Transverse colon (tissue), 4 donors: ENCODE measurements around the gene KIAA1614. TPM values are rescaled to one million over a fixed set of nuclear protein-coding genes. Genes with fewer than 3 reads are reported as not detected.

Experiments
- DNase-seq: peaks from one replicate; pipeline ENCODE4 v3.0.0-alpha.2; 2019
- H3K27ac ChIP-seq, 4 donors: fragments of 200-600 bp; sonication (generic); 2 replicates each; pipeline ENCODE4 v1.5.1; 2016 to 2018; ENCODE audit warnings: inconsistent platforms in 4 of 4
- H3K27me3 ChIP-seq: fragments of 200-600 bp; sonication (generic); 2 replicates; pipeline ENCODE4 v1.5.1; 2017; ENCODE audit warnings: inconsistent platforms
- H3K36me3 ChIP-seq, 4 donors: fragments of 200-600 bp; sonication (generic); 2 replicates each; pipeline ENCODE4 v1.5.1; 2017 to 2019; ENCODE audit warnings: inconsistent platforms in 4 of 4
- H3K4me1 ChIP-seq, 4 donors: fragments of 200-600 bp; sonication (generic); 2 replicates each; pipeline ENCODE4 v1.5.1; 2017 to 2020; ENCODE audit warnings: inconsistent platforms in 4 of 4
- H3K4me3 ChIP-seq, 4 donors: fragments of 200-600 bp; sonication (generic); 1 replicate in 1 of 4; 2 replicates in 3 of 4; pipeline versions ENCODE4 v1.5.1 to v1.6.1; 2017 to 2019; ENCODE audit warnings: inconsistent platforms in 4 of 4
- H3K9me3 ChIP-seq, 2 donors: fragments of 200-600 bp; sonication (generic); 2 replicates each; pipeline ENCODE4 v1.5.1; 2017 to 2019; ENCODE audit warnings: inconsistent platforms in 2 of 2
- CTCF ChIP-seq, 5 experiments: fragments of 200-600 bp in 3 of 5; fragments of 450-650 bp in 2 of 5; sonication (generic) in 3 of 5; IDR thresholded peaks; 1 replicate in 2 of 5; 2 replicates in 3 of 5; pipeline ENCODE4 v1.5.1; 2016 to 2017; ENCODE audit warnings: antibody characterized with exemption in 5 of 5, inconsistent platforms in 3 of 5, mild to moderate bottlenecking in 2 of 5, moderate library complexity in 1 of 5
- EP300 ChIP-seq: sonication (generic); formaldehyde crosslinking; IDR thresholded peaks from one replicate; pipeline ENCODE4 v1.6.1; 2017; ENCODE audit warnings: antibody characterized with exemption, low read depth
- POLR2A ChIP-seq: fragments of 450-650 bp; IDR thresholded peaks from one replicate; pipeline ENCODE4 v1.6.1; 2016; ENCODE audit warnings: antibody characterized with exemption, mild to moderate bottlenecking, moderate library complexity
- POLR2AphosphoS5 ChIP-seq, 3 donors: sonication (generic); formaldehyde crosslinking; IDR thresholded peaks; one replicate each; pipeline ENCODE4 v1.6.1; 2016; ENCODE audit warnings: antibody characterized with exemption in 3 of 3
- WGBS, 2 donors: methylation state at CpG; one replicate each; pipeline ENCODE4 v1.1.5; 2018; ENCODE audit warnings: low coverage in 1 of 2; 5-methylcytosine and 5-hydroxymethylcytosine counted together
- in situ Hi-C, 4 donors: fragments of 200-750 bp; cut with MboI; loops; one replicate each; pipeline versions ENCODE4 v1.15.0 to v1.15.1; 2017; ENCODE audit warnings: low sequenced_read_pairs in 3 of 4, low pct_ligation_motif_present in 1 of 4, low pct_unique_long_range_greater_than_20kb in 1 of 4
- intact Hi-C: fragments of 100-400 bp; cut with DNase I; formaldehyde crosslinking; loops from one replicate; pipeline ENCODE4 v1.15.1; 2023; ENCODE audit warnings: low total_unique reads
- total RNA-seq, 4 donors: library from RNA; depleted of rRNA; stranded (reverse); fragments of >200 nt; gene quantifications; one replicate each; pipeline ENCODE4 v1.1.0, GENCODE V29; 2016

Gene KIAA1614
- total RNA-seq, 4 donors from 2014 or later = 2.3 to 9.4 (median 2.8) TPM

- Histone ChIP-seq H3K4me1 (peaks cover 3 to 16% (median 5%) of the 10 kb centered on the region in 4 donors), H3K36me3 (no peaks in the 10 kb centered on the region), H3K27me3 (peaks cover 20% of the 10 kb centered on the region), H3K9me3 (no peaks in the 10 kb centered on the region), H3K4me3 (no peak overlapping the region), H3K27ac (no peak overlapping the region)
- no peak for DNase-seq
- intact Hi-C loops = no loop called here
- 68 to 100% methylated on average over 3 of the region's 3 CpGs for WGBS, 2 donors
- in situ Hi-C loops = no loop called here
- no peak for TF ChIP-seq CTCF (IDR thresholded peaks at IDR 0.05)
- no peak for TF ChIP-seq EP300
Observed at GRCh38 chr1:180909005-180909414, 3.7 kb upstream of the KIAA1614 start.

- intact Hi-C loops = no loop called here
- no peak overlapping the region for H3K4me3 ChIP-seq
- H3K27ac ChIP-seq = no peak overlapping the region
- no peaks in the 10 kb centered on the region for H3K36me3 ChIP-seq
- no peak for DNase-seq
- TF ChIP-seq POLR2AphosphoS5 (IDR thresholded peaks at IDR 0.05) (no peak), CTCF (IDR thresholded peaks at IDR 0.05) (no peak), EP300 (no peak), POLR2A (no peak)
- 65 to 90% methylated on average over 2 to 5 of the region's 5 CpGs for WGBS, 2 donors
- no peaks in the 10 kb centered on the region for H3K9me3 ChIP-seq
- peaks cover 3 to 16% (median 5%) of the 10 kb centered on the region in 4 donors for H3K4me1 ChIP-seq
- peaks cover 20% of the 10 kb centered on the region for H3K27me3 ChIP-seq
- in situ Hi-C loops = no loop called here
Observed at GRCh38 chr1:180909462-180909976, 3.2 kb upstream of the KIAA1614 start.

- Histone ChIP-seq H3K36me3 (no peaks in the 10 kb centered on the region), H3K4me1 (peaks cover 3 to 16% (median 5%) of the 10 kb centered on the region in 4 donors), H3K27me3 (peaks cover 20% of the 10 kb centered on the region), H3K9me3 (no peaks in the 10 kb centered on the region), H3K27ac (peak overlapping the region; percentile 89 to 90 (median 90)), H3K4me3 (peak overlapping the region; percentile 37 to 68 (median 48))
- in situ Hi-C loops (no loop called here), intact Hi-C loops (no loop called here)
- DNase-seq = no peak
- TF ChIP-seq CTCF (IDR thresholded peaks at IDR 0.05) (no peak), EP300 (no peak), POLR2A (no peak), POLR2AphosphoS5 (IDR thresholded peaks at IDR 0.05) (no peak)
- 36 to 90% methylated on average over 2 to 17 of the region's 17 CpGs for WGBS, 2 donors
Observed at GRCh38 chr1:180911640-180912191, 981 bp upstream of the KIAA1614 start.

- intact Hi-C loops (no loop called here), in situ Hi-C loops (no loop called here)
- peak overlapping the region; percentile 37 to 68 (median 48) for H3K4me3 ChIP-seq
- TF ChIP-seq EP300 = no peak
- no peak for TF ChIP-seq CTCF (IDR thresholded peaks at IDR 0.05)
- no peak for TF ChIP-seq POLR2AphosphoS5 (IDR thresholded peaks at IDR 0.05)
- TF ChIP-seq POLR2A = no peak
- H3K4me1 ChIP-seq = peaks cover 3 to 16% (median 5%) of the 10 kb centered on the region in 4 donors
- H3K27ac ChIP-seq = peak overlapping the region; percentile 89 to 90 (median 90)
- H3K36me3 ChIP-seq = no peaks in the 10 kb centered on the region
- H3K27me3 ChIP-seq = peaks cover 20% of the 10 kb centered on the region
- H3K9me3 ChIP-seq = no peaks in the 10 kb centered on the region
- no peak for DNase-seq
- WGBS, 2 donors = 0% methylated on average over 58 of the region's 71 CpGs; no CpG with 5 or more reads in 1 of the 2 donors
Observed at GRCh38 chr1:180912211-180912800, 391 bp upstream of the KIAA1614 start.
